Measurements from ENCODE around the gene VPS13D.
A peak's percentile ranks its signal among the peaks of the same experiment; 100 is the strongest.

Gene VPS13D

DNA sequence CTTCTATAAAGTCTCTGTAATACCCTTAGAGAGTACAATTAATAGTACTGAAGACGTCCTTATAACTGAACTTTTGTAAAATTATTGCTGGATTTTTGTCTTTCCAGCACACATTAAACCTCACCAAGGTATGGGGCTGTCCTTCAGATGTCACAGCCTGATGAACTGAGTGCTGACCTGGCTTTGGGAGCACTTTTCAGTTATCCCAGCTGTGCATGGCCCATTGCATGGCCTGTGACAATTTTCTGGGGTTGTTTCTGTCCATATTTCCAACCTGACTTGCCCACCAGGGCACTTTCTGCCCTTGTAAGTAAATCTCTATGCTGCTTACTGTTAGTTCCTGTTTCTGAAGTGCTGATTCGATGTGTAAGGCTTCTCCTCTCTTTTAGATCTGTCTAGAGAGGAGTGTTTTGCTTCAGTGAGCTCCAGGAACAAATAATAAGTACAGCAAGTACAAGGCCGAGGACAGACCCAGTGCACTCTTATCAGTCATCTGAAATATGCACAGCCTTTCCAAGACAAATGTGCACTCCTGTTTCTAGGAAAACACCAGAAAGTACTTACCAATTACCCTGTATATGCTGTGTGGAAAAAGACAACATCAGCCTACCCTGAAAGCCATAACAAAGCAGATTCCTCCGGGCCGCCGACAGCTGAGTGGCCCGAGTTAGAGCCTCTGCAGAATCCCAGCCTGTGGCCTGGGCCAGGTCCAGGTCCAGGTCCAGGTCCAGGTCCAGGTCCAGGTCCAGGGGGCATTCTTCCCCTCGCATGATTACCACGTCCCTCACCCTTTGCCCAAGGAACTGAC is 266.5 kb downstream of the VPS13D start:
- Histone ChIP-seq H3K4me1 (ENCODE audit: insufficient read depth, poor library complexity, severe bottlenecking) (no peaks in the 10 kb centered on the region), H3K36me3 (ENCODE audit: low read depth) (no peaks in the 10 kb centered on the region), H3K9me3 (ENCODE audit: severe bottlenecking) (no peaks in the 10 kb centered on the region), H3K4me3 (ENCODE audit: severe bottlenecking) (no peak overlapping the region), H3K27ac (ENCODE audit: poor library complexity, severe bottlenecking) (no peak overlapping the region), H3K27me3 (ENCODE audit: insufficient read depth, poor library complexity, severe bottlenecking) (no peaks in the 10 kb centered on the region)
- no peak for TF ChIP-seq CTCF (IDR thresholded peaks at IDR 0.05; ENCODE audit: poor library complexity, severe bottlenecking)
- no peak for ATAC-seq (ENCODE audit: low read depth)
- DNase-seq (ENCODE audit: low spot score) = no peak

- Histone ChIP-seq H3K27ac (ENCODE audit: poor library complexity, severe bottlenecking) (no peak overlapping the region), H3K36me3 (ENCODE audit: low read depth) (no peaks in the 10 kb centered on the region), H3K4me1 (ENCODE audit: insufficient read depth, poor library complexity, severe bottlenecking) (no peaks in the 10 kb centered on the region), H3K27me3 (ENCODE audit: insufficient read depth, poor library complexity, severe bottlenecking) (no peaks in the 10 kb centered on the region), H3K4me3 (ENCODE audit: severe bottlenecking) (no peak overlapping the region), H3K9me3 (ENCODE audit: severe bottlenecking) (no peaks in the 10 kb centered on the region)
- TF ChIP-seq CTCF (IDR thresholded peaks at IDR 0.05; ENCODE audit: poor library complexity, severe bottlenecking) = no peak
- DNase-seq (ENCODE audit: low spot score) (no peak), ATAC-seq (ENCODE audit: low read depth) (no peak)
Measured at GRCh38 chr1:12499539-12500240, 269.9 kb downstream of the VPS13D start.

- H3K4me1 ChIP-seq (ENCODE audit: insufficient read depth, poor library complexity, severe bottlenecking) = no peaks in the 10 kb centered on the region
- H3K36me3 ChIP-seq (ENCODE audit: low read depth) = peaks cover 4% of the 10 kb centered on the region
- no peaks in the 10 kb centered on the region for H3K9me3 ChIP-seq (ENCODE audit: severe bottlenecking)
- TF ChIP-seq CTCF (IDR thresholded peaks at IDR 0.05; ENCODE audit: poor library complexity, severe bottlenecking) = no peak
- ATAC-seq (ENCODE audit: low read depth) (peak; percentile 92; the same call in 2 of the 3 replicates), DNase-seq (ENCODE audit: low spot score) (no peak)
- H3K4me3 ChIP-seq (ENCODE audit: severe bottlenecking) = no peak overlapping the region
- no peak overlapping the region for H3K27ac ChIP-seq (ENCODE audit: poor library complexity, severe bottlenecking)
- H3K27me3 ChIP-seq (ENCODE audit: insufficient read depth, poor library complexity, severe bottlenecking) = no peaks in the 10 kb centered on the region
Measured at GRCh38 chr1:12501661-12502060, 271.8 kb downstream of the VPS13D start.

DNA sequence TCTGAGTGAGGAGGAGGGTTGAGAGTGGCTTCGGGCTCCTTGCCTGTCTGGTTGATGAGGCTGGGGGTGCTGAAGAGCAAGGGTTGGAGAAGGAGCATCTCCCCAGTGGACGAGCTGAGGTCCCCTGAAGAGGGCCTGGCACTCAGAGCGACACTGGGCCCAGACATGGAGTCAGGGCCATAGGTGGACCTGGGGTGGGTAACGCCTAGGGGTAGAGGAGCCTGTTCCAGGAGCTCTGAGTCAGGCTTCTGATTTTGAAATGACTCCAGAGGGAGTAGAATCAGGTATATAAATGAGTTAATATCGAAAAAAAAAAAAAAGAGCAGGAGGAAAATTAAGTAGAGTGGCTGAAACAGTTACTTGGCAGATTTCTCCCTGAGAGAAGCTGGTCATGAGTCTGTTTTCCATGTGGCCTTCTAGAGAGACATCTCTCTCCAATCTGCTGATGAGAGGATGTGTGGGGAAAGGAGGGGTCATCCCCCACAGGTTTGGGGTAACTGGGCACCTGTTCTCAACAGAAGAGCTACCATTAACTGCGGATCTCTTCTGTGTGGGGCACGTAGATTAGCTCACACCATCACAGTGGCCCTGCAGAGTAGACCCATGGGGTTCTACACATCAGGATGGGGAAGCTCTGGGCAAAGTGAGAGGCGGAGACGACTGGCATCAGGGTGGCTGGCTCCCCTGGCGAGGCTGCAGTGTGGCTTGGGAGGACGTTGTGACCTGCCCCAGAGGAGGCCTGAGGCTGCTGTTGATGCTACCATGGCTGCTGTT is 272.7 kb downstream of the VPS13D start:
- Histone ChIP-seq H3K36me3 (ENCODE audit: low read depth) (peaks cover 11% of the 10 kb centered on the region), H3K4me1 (ENCODE audit: insufficient read depth, poor library complexity, severe bottlenecking) (no peaks in the 10 kb centered on the region), H3K9me3 (ENCODE audit: severe bottlenecking) (no peaks in the 10 kb centered on the region), H3K27me3 (ENCODE audit: insufficient read depth, poor library complexity, severe bottlenecking) (no peaks in the 10 kb centered on the region), H3K4me3 (ENCODE audit: severe bottlenecking) (no peak overlapping the region), H3K27ac (ENCODE audit: poor library complexity, severe bottlenecking) (no peak overlapping the region)
- ATAC-seq (ENCODE audit: low read depth) (no peak), DNase-seq (ENCODE audit: low spot score) (no peak)
- no peak for TF ChIP-seq CTCF (IDR thresholded peaks at IDR 0.05; ENCODE audit: poor library complexity, severe bottlenecking)
